Measurements from ENCODE around the gene NANOS3.

DNA sequence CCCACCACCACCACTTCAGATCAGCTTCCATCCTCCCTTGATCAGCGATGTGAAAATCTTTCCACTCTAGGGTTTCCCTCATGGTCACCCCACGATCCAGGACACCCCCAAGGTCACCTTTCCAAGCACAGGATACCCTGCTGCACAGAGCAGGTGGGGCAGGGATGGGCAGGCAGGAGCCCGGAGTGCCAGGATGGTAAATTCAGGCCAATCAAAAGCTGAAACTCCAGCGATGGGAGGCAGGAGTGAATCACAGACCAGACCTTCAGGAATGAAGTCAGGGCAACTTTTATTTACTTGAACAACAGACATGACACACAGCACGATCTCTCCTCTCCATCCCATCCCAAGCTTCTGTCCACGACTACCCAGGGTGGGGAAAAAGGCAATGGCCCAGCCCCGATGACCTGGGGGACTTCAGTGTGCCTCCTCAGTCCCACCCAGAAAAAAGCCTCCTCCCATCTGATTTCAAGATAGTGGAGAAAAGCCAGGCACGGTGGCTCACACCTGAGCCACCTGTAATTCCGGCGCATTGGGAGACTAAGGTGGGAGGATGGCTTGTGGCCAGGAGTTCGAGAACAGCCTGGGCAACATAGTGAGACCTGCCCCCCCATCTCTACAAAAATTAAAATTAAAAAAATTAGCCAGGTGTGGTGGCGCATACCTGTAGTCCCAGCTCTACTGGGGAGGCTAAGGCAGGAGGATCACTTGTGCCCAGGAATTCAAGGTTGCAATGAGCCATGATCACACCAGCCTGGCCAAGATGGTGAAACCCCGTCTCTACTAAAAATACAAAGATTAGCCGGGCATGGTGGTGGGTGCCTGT is 42.5 kb upstream of the NANOS3 start:
- TF ChIP-seq ZNF274 (IDR thresholded peaks at IDR 0.05; ENCODE audit: low read depth, low read length): no peak
- TF ChIP-seq SUZ12 (IDR thresholded peaks at IDR 0.05; ENCODE audit: extremely low read depth, insufficient read depth, insufficient read length): no peak

Measured in NT2/D1 (cell line).